HepG2 (cell line): Measurements from ENCODE around the gene CDK6. TPM values are rescaled to one million over a fixed set of nuclear protein-coding genes. Genes with fewer than 3 reads are reported as not detected.

Experiments used
- ARID2 ChIP-seq: sonication (generic); formaldehyde crosslinking; IDR thresholded peaks from 2 replicates; pipeline ENCODE4 v1.8.1; 2022; ENCODE audit warnings: mild to moderate bottlenecking, missing genetic modification reagents, borderline replicate concordance
- BRD4 ChIP-seq: sonication (generic); formaldehyde crosslinking; IDR thresholded peaks from 2 replicates; pipeline ENCODE4 v1.4.0; 2020; ENCODE audit warnings: missing genetic modification reagents
- CBFB ChIP-seq: sonication (generic); formaldehyde crosslinking; IDR thresholded peaks from 2 replicates; pipeline ENCODE4 v1.4.0; 2020; ENCODE audit warnings: missing genetic modification reagents
- FOXP1 ChIP-seq, 2 experiments: fragments of 450-650 bp in 1 of 2; IDR thresholded peaks; 2 replicates each; pipeline ENCODE4 v1.6.1; 2017 to 2018; ENCODE audit warnings: antibody characterized with exemption in 1 of 2
- GFI1 ChIP-seq: sonication (generic); formaldehyde crosslinking; IDR thresholded peaks from 2 replicates; pipeline ENCODE4 v1.5.0; 2020; ENCODE audit warnings: missing genetic modification reagents, mild to moderate bottlenecking, borderline replicate concordance
- HOXA7 ChIP-seq: sonication (generic); formaldehyde crosslinking; IDR thresholded peaks from 2 replicates; pipeline ENCODE4 v1.8.1; 2022; ENCODE audit warnings: mild to moderate bottlenecking, missing genetic modification reagents, moderate library complexity
- IRF2 ChIP-seq: IDR thresholded peaks from 2 replicates; pipeline ENCODE4 v1.6.1; 2018; ENCODE audit warnings: missing genetic modification reagents, missing compliant biosample characterization
- JUNB ChIP-seq: sonication (generic); formaldehyde crosslinking; IDR thresholded peaks from 2 replicates; pipeline ENCODE4 v1.8.0; 2022; ENCODE audit warnings: missing genetic modification reagents, mild to moderate bottlenecking, borderline replicate concordance
- NCOA1 ChIP-seq: sonication (generic); formaldehyde crosslinking; IDR thresholded peaks from 2 replicates; pipeline ENCODE4 v1.9.0; 2021; ENCODE audit warnings: missing genetic modification reagents
- NCOA5 ChIP-seq: sonication (generic); formaldehyde crosslinking; IDR thresholded peaks from 2 replicates; pipeline ENCODE4 v1.4.0; 2020; ENCODE audit warnings: missing genetic modification reagents
- SP4 ChIP-seq: sonication (generic); formaldehyde crosslinking; IDR thresholded peaks from 2 replicates; pipeline ENCODE4 v1.8.1; 2023; ENCODE audit warnings: mild to moderate bottlenecking, missing genetic modification reagents
- SRSF4 ChIP-seq: fragments of 200-400 bp; formaldehyde crosslinking; IDR thresholded peaks from one replicate; pipeline ENCODE4 v1.6.1; 2018; ENCODE audit warnings: mild to moderate bottlenecking, low read depth, low read length, moderate library complexity; ENCODE audit not compliant: poor library complexity, severe bottlenecking
- STAT5B ChIP-seq: sonication (generic); formaldehyde crosslinking; IDR thresholded peaks from 2 replicates; pipeline ENCODE4 v1.4.0; 2020; ENCODE audit warnings: missing genetic modification reagents
- ZNF143 ChIP-seq: sonication (generic); formaldehyde crosslinking; IDR thresholded peaks from 2 replicates; pipeline ENCODE4 v1.4.0; 2020; ENCODE audit warnings: missing genetic modification reagents
- ZNF3 ChIP-seq: IDR thresholded peaks from 2 replicates; pipeline ENCODE4 v1.7.0; 2017; ENCODE audit warnings: inconsistent platforms
- ZNF431 ChIP-seq: sonication (generic); formaldehyde crosslinking; IDR thresholded peaks from 2 replicates; pipeline ENCODE4 v1.9.0; 2022; ENCODE audit warnings: missing genetic modification reagents, low read depth, mild to moderate bottlenecking, borderline replicate concordance
- ZNF550 ChIP-seq: sonication (generic); formaldehyde crosslinking; IDR thresholded peaks from 2 replicates; pipeline ENCODE4 v1.4.0; 2020; ENCODE audit warnings: mild to moderate bottlenecking, missing genetic modification reagents, borderline replicate concordance
- ZNF629 ChIP-seq: sonication (generic); formaldehyde crosslinking; conservative IDR thresholded peaks from 2 replicates; pipeline ENCODE4 v1.5.0; 2020; ENCODE audit warnings: missing genetic modification reagents
- ZNF775 ChIP-seq: sonication (generic); formaldehyde crosslinking; IDR thresholded peaks from 2 replicates; pipeline ENCODE4 v1.4.0; 2020; ENCODE audit warnings: missing genetic modification reagents, mild to moderate bottlenecking, moderate library complexity, borderline replicate concordance
- polyA plus RNA-seq, 8 experiments: library from polyadenylated mRNA; depleted of rRNA in 3 of 8; stranded (reverse) in 7 of 8; unstranded in 1 of 8; fragments of >200 nt; fragmentation: Illumina TruSeq in 4 of 8; extraction: Trizol in 4 of 8; gene quantifications; 2 replicates each; pipeline versions ENCODE4 v1.2.1 to v1.2.3, GENCODE V29; 2011 to 2016; ENCODE audit warnings: low read depth in 4 of 8, missing spikeins in 1 of 8, mixed read lengths in 1 of 8; ENCODE audit not compliant: insufficient read depth in 1 of 8
- total RNA-seq, 5 experiments: library from RNA; depleted of rRNA; stranded (reverse); fragments of >200 nt; fragmentation: Illumina TruSeq; extraction: Trizol; gene quantifications; 2 replicates each; pipeline ENCODE4 v1.2.3, GENCODE V29; 2016; ENCODE audit warnings: low read depth in 1 of 5
- TF ChIP-seq, protein P1 (sequence below): sonication (generic); formaldehyde crosslinking; IDR thresholded peaks from 2 replicates; pipeline ENCODE4 v1.4.0; 2020; ENCODE audit warnings: missing genetic modification reagents, mild to moderate bottlenecking, borderline replicate concordance
- TF ChIP-seq, protein P2 (sequence below): sonication (generic); formaldehyde crosslinking; IDR thresholded peaks from 2 replicates; pipeline ENCODE4 v1.4.0; 2020; ENCODE audit warnings: missing genetic modification reagents
- TF ChIP-seq, protein P3 (sequence below): sonication (generic); formaldehyde crosslinking; IDR thresholded peaks from 2 replicates; pipeline ENCODE4 v1.4.0; 2020; ENCODE audit warnings: missing genetic modification reagents

CDK6 gene
- total and polyA plus RNA-seq, 2 of the 13 experiments (the other 11 are each of a cell fraction or from before 2014, with no cell fraction given), result 34.6 to 90.8 TPM

DNA sequence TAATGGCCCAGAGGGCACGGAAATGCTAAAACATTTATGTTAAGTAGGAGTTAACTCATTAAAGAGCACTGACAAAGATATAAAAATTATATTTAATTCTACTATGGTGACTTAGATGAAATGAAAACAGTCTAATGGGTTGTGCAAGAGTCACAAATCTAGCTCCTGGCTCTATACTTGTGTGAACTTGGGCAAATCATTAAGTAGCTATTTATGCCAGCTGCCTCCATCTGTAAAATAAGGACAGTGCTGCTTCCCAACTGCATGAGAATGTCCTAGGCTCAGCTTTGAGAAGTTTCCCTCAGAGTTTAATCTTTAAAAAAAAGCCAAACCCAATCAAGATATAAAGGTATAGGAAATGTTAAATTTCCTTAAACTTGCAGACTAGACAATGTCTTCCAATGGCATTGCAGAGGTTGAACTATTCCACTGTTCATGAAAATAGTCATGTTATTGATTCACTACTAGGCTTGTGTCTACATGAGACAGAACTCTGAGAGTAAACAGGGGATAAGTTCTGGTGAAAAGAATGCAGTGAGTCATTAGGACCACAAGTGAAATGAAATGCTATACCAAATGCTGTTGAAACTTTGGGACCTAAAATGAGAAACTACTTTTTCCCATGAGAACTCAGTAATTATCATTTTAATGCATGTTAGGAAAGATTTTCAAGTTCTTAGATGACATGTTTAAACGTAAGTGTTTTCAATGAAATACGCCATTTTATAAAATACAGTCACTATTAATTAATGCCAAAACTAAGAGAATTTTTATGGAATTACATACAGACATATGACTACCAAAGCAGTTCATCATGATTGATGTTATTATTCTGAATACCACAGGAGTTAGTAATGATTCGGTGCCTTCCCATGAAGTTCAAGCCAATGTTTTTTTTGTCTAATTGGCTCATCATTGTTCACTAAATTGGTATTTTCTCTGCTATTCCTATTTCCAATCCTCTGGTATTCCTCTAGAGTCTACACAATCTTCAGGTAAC lies 84.2 kb downstream of the CDK6 start (continued):
- TF ChIP-seq, protein P1, sequence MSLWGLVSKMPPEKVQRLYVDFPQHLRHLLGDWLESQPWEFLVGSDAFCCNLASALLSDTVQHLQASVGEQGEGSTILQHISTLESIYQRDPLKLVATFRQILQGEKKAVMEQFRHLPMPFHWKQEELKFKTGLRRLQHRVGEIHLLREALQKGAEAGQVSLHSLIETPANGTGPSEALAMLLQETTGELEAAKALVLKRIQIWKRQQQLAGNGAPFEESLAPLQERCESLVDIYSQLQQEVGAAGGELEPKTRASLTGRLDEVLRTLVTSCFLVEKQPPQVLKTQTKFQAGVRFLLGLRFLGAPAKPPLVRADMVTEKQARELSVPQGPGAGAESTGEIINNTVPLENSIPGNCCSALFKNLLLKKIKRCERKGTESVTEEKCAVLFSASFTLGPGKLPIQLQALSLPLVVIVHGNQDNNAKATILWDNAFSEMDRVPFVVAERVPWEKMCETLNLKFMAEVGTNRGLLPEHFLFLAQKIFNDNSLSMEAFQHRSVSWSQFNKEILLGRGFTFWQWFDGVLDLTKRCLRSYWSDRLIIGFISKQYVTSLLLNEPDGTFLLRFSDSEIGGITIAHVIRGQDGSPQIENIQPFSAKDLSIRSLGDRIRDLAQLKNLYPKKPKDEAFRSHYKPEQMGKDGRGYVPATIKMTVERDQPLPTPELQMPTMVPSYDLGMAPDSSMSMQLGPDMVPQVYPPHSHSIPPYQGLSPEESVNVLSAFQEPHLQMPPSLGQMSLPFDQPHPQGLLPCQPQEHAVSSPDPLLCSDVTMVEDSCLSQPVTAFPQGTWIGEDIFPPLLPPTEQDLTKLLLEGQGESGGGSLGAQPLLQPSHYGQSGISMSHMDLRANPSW (CRISPR knock-in tag), result no peak
- TF ChIP-seq, protein P2, sequence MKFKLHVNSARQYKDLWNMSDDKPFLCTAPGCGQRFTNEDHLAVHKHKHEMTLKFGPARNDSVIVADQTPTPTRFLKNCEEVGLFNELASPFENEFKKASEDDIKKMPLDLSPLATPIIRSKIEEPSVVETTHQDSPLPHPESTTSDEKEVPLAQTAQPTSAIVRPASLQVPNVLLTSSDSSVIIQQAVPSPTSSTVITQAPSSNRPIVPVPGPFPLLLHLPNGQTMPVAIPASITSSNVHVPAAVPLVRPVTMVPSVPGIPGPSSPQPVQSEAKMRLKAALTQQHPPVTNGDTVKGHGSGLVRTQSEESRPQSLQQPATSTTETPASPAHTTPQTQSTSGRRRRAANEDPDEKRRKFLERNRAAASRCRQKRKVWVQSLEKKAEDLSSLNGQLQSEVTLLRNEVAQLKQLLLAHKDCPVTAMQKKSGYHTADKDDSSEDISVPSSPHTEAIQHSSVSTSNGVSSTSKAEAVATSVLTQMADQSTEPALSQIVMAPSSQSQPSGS (CRISPR knock-in tag), result peak; percentile 61; the same call in 1 of the 2 replicates
- peak; percentile 82 for TF ChIP-seq FOXP1 (IDR thresholded peaks at IDR 0.05)
- peak; percentile 91 for TF ChIP-seq FOXP1 (CRISPR knock-in tag; IDR thresholded peaks at IDR 0.05)
- TF ChIP-seq STAT5B (CRISPR knock-in tag), result no peak
- TF ChIP-seq ZNF143 (CRISPR knock-in tag), result no peak
- no peak for TF ChIP-seq SP4 (CRISPR knock-in tag)
- TF ChIP-seq, protein P3, sequence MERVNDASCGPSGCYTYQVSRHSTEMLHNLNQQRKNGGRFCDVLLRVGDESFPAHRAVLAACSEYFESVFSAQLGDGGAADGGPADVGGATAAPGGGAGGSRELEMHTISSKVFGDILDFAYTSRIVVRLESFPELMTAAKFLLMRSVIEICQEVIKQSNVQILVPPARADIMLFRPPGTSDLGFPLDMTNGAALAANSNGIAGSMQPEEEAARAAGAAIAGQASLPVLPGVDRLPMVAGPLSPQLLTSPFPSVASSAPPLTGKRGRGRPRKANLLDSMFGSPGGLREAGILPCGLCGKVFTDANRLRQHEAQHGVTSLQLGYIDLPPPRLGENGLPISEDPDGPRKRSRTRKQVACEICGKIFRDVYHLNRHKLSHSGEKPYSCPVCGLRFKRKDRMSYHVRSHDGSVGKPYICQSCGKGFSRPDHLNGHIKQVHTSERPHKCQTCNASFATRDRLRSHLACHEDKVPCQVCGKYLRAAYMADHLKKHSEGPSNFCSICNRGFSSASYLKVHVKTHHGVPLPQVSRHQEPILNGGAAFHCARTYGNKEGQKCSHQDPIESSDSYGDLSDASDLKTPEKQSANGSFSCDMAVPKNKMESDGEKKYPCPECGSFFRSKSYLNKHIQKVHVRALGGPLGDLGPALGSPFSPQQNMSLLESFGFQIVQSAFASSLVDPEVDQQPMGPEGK (CRISPR knock-in tag), result no peak
- TF ChIP-seq BRD4 (CRISPR knock-in tag), result no peak
- TF ChIP-seq GFI1 (CRISPR knock-in tag), result no peak
- no peak for TF ChIP-seq ZNF431 (CRISPR knock-in tag)
- no peak for TF ChIP-seq ZNF775 (CRISPR knock-in tag)
- TF ChIP-seq CBFB (CRISPR knock-in tag), result no peak
- no peak for TF ChIP-seq HOXA7 (CRISPR knock-in tag)
- TF ChIP-seq ARID2 (CRISPR knock-in tag), result no peak
- peak; percentile 86 for TF ChIP-seq ZNF3 (CRISPR knock-in tag)
- no peak for TF ChIP-seq NCOA5 (CRISPR knock-in tag)
- peak; percentile 64; the same call in 1 of the 2 replicates for TF ChIP-seq IRF2 (CRISPR knock-in tag)
- no peak for TF ChIP-seq SRSF4
- TF ChIP-seq JUNB (CRISPR knock-in tag), result peak; percentile 89
- no peak for TF ChIP-seq NCOA1 (CRISPR knock-in tag)
- TF ChIP-seq ZNF550 (CRISPR knock-in tag), result no peak
- no peak for TF ChIP-seq ZNF629
